GM23338 (cell line): ENCODE measurements around the gene CYP11A1. TPM values are rescaled to one million over a fixed set of nuclear protein-coding genes. Genes with fewer than 3 reads are reported as not detected.

Experiments
- ATAC-seq: fragments of 200-7000 bp; cut with Tn5 transposase; 3 replicates; pipeline ENCODE4 v1.9.1; 2020
- DNase-seq: peaks from one replicate; pipeline ENCODE4 v3.0.0-alpha.2; 2015; ENCODE audit warnings: low spot score
- H2AFZ ChIP-seq: fragments of 200-600 bp; sonication (generic); 2 replicates; pipeline ENCODE4 v1.8.0; 2016; ENCODE audit warnings: antibody characterized with exemption, mild to moderate bottlenecking, moderate library complexity
- H3F3A ChIP-seq: fragments of 200-600 bp; sonication (generic); replicated peaks from 2 replicates; pipeline ENCODE4 v1.8.0; 2017; ENCODE audit warnings: antibody characterized with exemption, mixed run types, low read depth
- H3K27ac ChIP-seq: fragments of 200-600 bp; sonication (generic); 2 replicates; pipeline ENCODE4 v1.6.1; 2016; ENCODE audit warnings: low read depth
- H3K27me3 ChIP-seq: fragments of 200-600 bp; sonication (generic); 2 replicates; pipeline ENCODE4 v1.8.0; 2016; ENCODE audit warnings: mild to moderate bottlenecking, mixed run types, moderate library complexity; ENCODE audit not compliant: insufficient read depth
- H3K36me3 ChIP-seq: fragments of 200-600 bp; sonication (generic); 2 replicates; pipeline ENCODE4 v1.8.0; 2016; ENCODE audit warnings: mild to moderate bottlenecking; ENCODE audit not compliant: insufficient read depth
- H3K4me1 ChIP-seq: fragments of 200-600 bp; sonication (generic); 2 replicates; pipeline ENCODE4 v1.8.0; 2016; ENCODE audit warnings: mild to moderate bottlenecking, moderate library complexity; ENCODE audit not compliant: insufficient read depth
- H3K4me2 ChIP-seq: fragments of 200-600 bp; sonication (generic); 2 replicates; pipeline ENCODE4 v1.7.1; 2017; ENCODE audit warnings: mixed run types
- H3K4me3 ChIP-seq: fragments of 200-600 bp; sonication (generic); 2 replicates; pipeline ENCODE4 v1.6.1; 2016; ENCODE audit warnings: mixed run types
- H3K79me2 ChIP-seq: fragments of 200-600 bp; sonication (generic); replicated peaks from 2 replicates; pipeline ENCODE4 v1.8.0; 2017; ENCODE audit warnings: mild to moderate bottlenecking; ENCODE audit not compliant: insufficient read depth
- H3K9me2 ChIP-seq: fragments of 200-600 bp; sonication (generic); 2 replicates; pipeline ENCODE4 v1.8.0; 2017; ENCODE audit not compliant: insufficient read depth
- H4K20me1 ChIP-seq: fragments of 200-600 bp; sonication (generic); replicated peaks from 2 replicates; pipeline ENCODE4 v1.8.0; 2017; ENCODE audit warnings: mild to moderate bottlenecking; ENCODE audit not compliant: insufficient read depth
- H3K27ac Mint-ChIP-seq: 2 replicates; pipeline ENCODE4 v1.8.0; 2020; ENCODE audit warnings: inconsistent platforms, mild to moderate bottlenecking, moderate library complexity, mixed read lengths
- H3K27me3 Mint-ChIP-seq: 3 replicates; pipeline ENCODE4 v1.8.0; 2022; ENCODE audit warnings: low read depth, mild to moderate bottlenecking, moderate library complexity, mixed read lengths, inconsistent platforms; ENCODE audit not compliant: insufficient read depth, poor library complexity
- H3K36me3 Mint-ChIP-seq: 3 replicates; pipeline ENCODE4 v1.8.0; 2021; ENCODE audit warnings: low read depth, mild to moderate bottlenecking, inconsistent platforms, moderate library complexity, mixed read lengths
- H3K4me1 Mint-ChIP-seq: 3 replicates; pipeline ENCODE4 v1.8.0; 2020; ENCODE audit warnings: mild to moderate bottlenecking, inconsistent platforms, mixed read lengths
- H3K4me3 Mint-ChIP-seq: 3 replicates; pipeline ENCODE4 v1.8.0; 2021; ENCODE audit warnings: moderate library complexity, mild to moderate bottlenecking, inconsistent platforms, mixed read lengths
- H3K9me3 Mint-ChIP-seq: 3 replicates; pipeline ENCODE4 v1.8.0; 2020; ENCODE audit warnings: moderate library complexity, mild to moderate bottlenecking, inconsistent platforms, mixed read lengths
- CREB1 ChIP-seq: fragments of 250-450 bp; sonication (Bioruptor Pico); IDR thresholded peaks from 2 replicates; pipeline ENCODE4 v1.5.0; 2020; ENCODE audit warnings: low read depth, mild to moderate bottlenecking, moderate library complexity
- CTCF ChIP-seq, 2 experiments: fragments of 200-600 bp in 1 of 2; sonication (generic) in 1 of 2; conservative IDR thresholded peaks; 2 replicates each; pipeline versions ENCODE4 v1.5.1 to v1.6.1; 2016 to 2017; ENCODE audit warnings: antibody characterized with exemption in 2 of 2, low read depth in 2 of 2, mild to moderate bottlenecking in 2 of 2, moderate library complexity in 1 of 2
- ETS1 ChIP-seq: IDR thresholded peaks from 2 replicates; pipeline ENCODE4 v1.6.1; 2016; ENCODE audit warnings: antibody characterized with exemption
- EZH2 ChIP-seq: fragments of 200-600 bp; sonication (generic); IDR thresholded peaks from one replicate; pipeline ENCODE4 v1.8.0; 2017; ENCODE audit warnings: antibody characterized with exemption, mild to moderate bottlenecking, low read depth; ENCODE audit not compliant: unreplicated experiment
- EZH2phosphoT487 ChIP-seq: fragments of 200-600 bp; sonication (generic); IDR thresholded peaks from one replicate; pipeline ENCODE4 v1.8.1; 2018; ENCODE audit warnings: antibody characterized with exemption; ENCODE audit not compliant: unreplicated experiment
- JUNB ChIP-seq: IDR thresholded peaks from one replicate; pipeline ENCODE4 v1.6.1; 2016; ENCODE audit warnings: antibody characterized with exemption; ENCODE audit not compliant: unreplicated experiment
- NANOG ChIP-seq: IDR thresholded peaks from 2 replicates; pipeline ENCODE4 v1.6.1; 2016; ENCODE audit warnings: antibody characterized with exemption, borderline replicate concordance
- POLR2AphosphoS5 ChIP-seq: IDR thresholded peaks from 2 replicates; pipeline ENCODE4 v1.6.1; 2016; ENCODE audit warnings: antibody characterized with exemption, low read depth
- REST ChIP-seq: IDR thresholded peaks from one replicate; pipeline ENCODE4 v1.6.1; 2018; ENCODE audit warnings: antibody characterized with exemption; ENCODE audit not compliant: unreplicated experiment
- STAT1 ChIP-seq: IDR thresholded peaks from one replicate; pipeline ENCODE4 v1.6.1; 2016; ENCODE audit warnings: antibody characterized with exemption; ENCODE audit not compliant: unreplicated experiment
- ZNF114 ChIP-seq: fragments of 250-450 bp; sonication (Bioruptor Pico); IDR thresholded peaks from 2 replicates; pipeline ENCODE4 v1.5.0; 2020; ENCODE audit warnings: mild to moderate bottlenecking, moderate library complexity
- ZNF331 ChIP-seq: fragments of 250-450 bp; sonication (Bioruptor Pico); IDR thresholded peaks from 2 replicates; pipeline ENCODE4 v1.5.0; 2020; ENCODE audit warnings: low read depth, mild to moderate bottlenecking, moderate library complexity
- polyA plus RNA-seq: library from polyadenylated mRNA; unstranded; fragments of >200 nt; fragmentation: Nextera tagmentation; extraction: Ambion mirVana; gene quantifications from 2 replicates; pipeline ENCODE4 v1.2.1, GENCODE V29; 2016
- total RNA-seq: library from RNA; depleted of rRNA; stranded (reverse); fragments of >200 nt; shearing (Covaris generic); gene quantifications from 2 replicates; pipeline ENCODE4 v1.2.3, GENCODE V29; 2014

Gene CYP11A1
- total and polyA plus RNA-seq, 2 experiments from 2014 or later: 1.2 to 1.7 TPM

GRCh38 chr15:74408385-74408784, 40.9 kb upstream of the CYP11A1 start (continued):
- no peak for TF ChIP-seq POLR2AphosphoS5
- no peak for TF ChIP-seq STAT1

GRCh38 chr15:74406992-74407705, 39.7 kb upstream of the CYP11A1 start:
- Mint-ChIP-seq H3K27me3 (peaks cover 11% of the 10 kb centered on the region), H3K9me3 (no peaks in the 10 kb centered on the region), H3K27ac (no peak overlapping the region), H3K4me1 (peaks cover 13% of the 10 kb centered on the region), H3K36me3 (no peaks in the 10 kb centered on the region), H3K4me3 (no peak overlapping the region; the same call in 2 of the 3 replicates)
- no peak overlapping the region for H3K27ac ChIP-seq
- no peak overlapping the region for H3K4me2 ChIP-seq
- H3K79me2 ChIP-seq: no peaks in the 10 kb centered on the region
- no peaks in the 10 kb centered on the region for H3F3A ChIP-seq
- no peaks in the 10 kb centered on the region for H3K9me2 ChIP-seq
- no peak overlapping the region for H2AFZ ChIP-seq
- no peaks in the 10 kb centered on the region for H4K20me1 ChIP-seq
- peak; percentile 29 for DNase-seq
- no peaks in the 10 kb centered on the region for H3K36me3 ChIP-seq
- ATAC-seq: peak; percentile 61
- H3K4me1 ChIP-seq: peaks cover 3% of the 10 kb centered on the region; the same call in 1 of the 2 replicates
- H3K4me3 ChIP-seq: no peak overlapping the region
- H3K27me3 ChIP-seq: no peaks in the 10 kb centered on the region
- TF ChIP-seq JUNB (no peak), CTCF (conservative IDR thresholded peaks at IDR 0.05; ENCODE audit: low read depth in 2 of 2) (no peak), EZH2 (no peak), NANOG (no peak), ZNF331 (CRISPR knock-in tag) (no peak), REST (no peak), EZH2phosphoT487 (no peak), POLR2AphosphoS5 (no peak), ETS1 (no peak), ZNF114 (CRISPR knock-in tag) (no peak), STAT1 (no peak), CREB1 (CRISPR knock-in tag) (no peak)
